ENCODE measurements around the gene HVCN1.

HVCN1 gene

DNA sequence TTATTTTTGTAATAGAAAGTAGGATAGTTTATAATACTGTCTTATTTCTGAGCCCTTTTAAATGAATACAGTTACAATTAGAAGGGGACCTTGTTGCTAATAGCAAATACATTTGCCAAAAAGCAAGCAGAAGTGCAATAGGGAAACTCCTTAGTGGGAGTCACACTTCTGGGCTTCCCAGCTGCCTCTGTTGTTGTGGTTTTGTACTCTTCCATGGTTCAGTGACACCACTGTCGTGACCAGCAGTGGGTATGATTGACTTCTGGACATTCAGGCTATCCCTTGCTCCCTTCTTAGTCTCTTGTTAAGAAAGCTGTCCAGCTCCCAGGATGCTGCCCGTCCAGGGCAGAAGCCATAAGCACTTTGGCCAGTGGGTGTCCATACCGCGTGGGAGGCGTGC is 52.4 kb downstream of the HVCN1 start:
- Histone ChIP-seq H3K14ac (ENCODE audit: low read length) (no peak overlapping the region), H2BK5ac (ENCODE audit: low read depth, low read length, poor library complexity) (no peak overlapping the region), H2AFZ (ENCODE audit: insufficient read depth, low read length, poor library complexity) (no peak overlapping the region), H3K27me3 (ENCODE audit: insufficient read depth, low read length) (no peaks in the 10 kb centered on the region), H4K12ac (ENCODE audit: low read depth, low read length) (no peak overlapping the region), H3K23ac (ENCODE audit: low read length) (no peak overlapping the region), H4K8ac (ENCODE audit: low read depth, low read length) (no peak overlapping the region), H3K18ac (ENCODE audit: low read length) (no peak overlapping the region), H2AK5ac (ENCODE audit: low read length) (no peak overlapping the region), H3K9me3 (ENCODE audit: insufficient read depth, low read depth, low read length) (peaks cover 2% of the 10 kb centered on the region), H4K91ac (ENCODE audit: low read depth, low read length) (no peak overlapping the region), H3K27ac (ENCODE audit: low read depth, low read length) (no peak overlapping the region), H2BK12ac (ENCODE audit: low read length) (no peak overlapping the region), H3K79me1 (ENCODE audit: low read length) (no peaks in the 10 kb centered on the region), H3K36me3 (ENCODE audit: control insufficient read depth in 1 of 2, insufficient read depth in 2 of 2, low read length in 2 of 2) (peaks cover 0 to 2% of the 10 kb centered on the region in 2 experiments), H3K9ac (ENCODE audit: low read length) (no peak overlapping the region), H3K4me2 (ENCODE audit: low read length) (no peak overlapping the region), H3K4ac (ENCODE audit: low read depth, low read length) (no peak overlapping the region), H3K4me3 (ENCODE audit: low read depth, low read length) (no peak overlapping the region), H2BK120ac (ENCODE audit: insufficient read depth, low read length, poor library complexity) (no peak overlapping the region), H3K79me2 (ENCODE audit: control insufficient read depth, insufficient read depth, low read length, poor library complexity) (no peaks in the 10 kb centered on the region), H3K4me1 (ENCODE audit: control insufficient read depth in 1 of 2, insufficient read depth in 2 of 2, low read length in 2 of 2) (peaks cover 0 to 4% of the 10 kb centered on the region in 2 experiments)
- no peak for DNase-seq
- no CpG with 5 or more reads among the region's 5 CpGs for WGBS (ENCODE audit: extremely low coverage, insufficient coverage, insufficient read length)

DNA sequence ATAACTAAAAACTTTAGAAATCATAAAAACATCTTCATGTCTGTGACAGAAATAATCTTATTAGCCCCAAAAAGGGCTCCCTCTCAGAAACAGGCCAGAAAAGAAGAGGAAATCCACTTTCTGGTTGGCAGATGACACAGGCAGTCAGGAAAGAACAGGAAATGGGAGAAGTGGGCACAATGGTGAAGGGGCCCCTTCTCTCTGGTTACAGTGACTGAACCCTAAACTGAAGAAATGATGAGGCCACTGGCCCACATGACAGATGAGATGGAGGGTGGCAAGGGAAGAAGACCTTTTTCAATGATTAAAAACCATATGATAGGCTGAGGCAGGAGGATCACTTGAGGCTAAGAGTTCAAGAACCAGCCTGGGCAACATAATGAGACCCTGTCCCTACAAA is 53.9 kb downstream of the HVCN1 start:
- Histone ChIP-seq H3K4me1 (ENCODE audit: control insufficient read depth in 1 of 2, insufficient read depth in 2 of 2, low read length in 2 of 2) (peaks cover 0 to 4% of the 10 kb centered on the region in 2 experiments), H2AFZ (ENCODE audit: insufficient read depth, low read length, poor library complexity) (no peak overlapping the region)

DNA sequence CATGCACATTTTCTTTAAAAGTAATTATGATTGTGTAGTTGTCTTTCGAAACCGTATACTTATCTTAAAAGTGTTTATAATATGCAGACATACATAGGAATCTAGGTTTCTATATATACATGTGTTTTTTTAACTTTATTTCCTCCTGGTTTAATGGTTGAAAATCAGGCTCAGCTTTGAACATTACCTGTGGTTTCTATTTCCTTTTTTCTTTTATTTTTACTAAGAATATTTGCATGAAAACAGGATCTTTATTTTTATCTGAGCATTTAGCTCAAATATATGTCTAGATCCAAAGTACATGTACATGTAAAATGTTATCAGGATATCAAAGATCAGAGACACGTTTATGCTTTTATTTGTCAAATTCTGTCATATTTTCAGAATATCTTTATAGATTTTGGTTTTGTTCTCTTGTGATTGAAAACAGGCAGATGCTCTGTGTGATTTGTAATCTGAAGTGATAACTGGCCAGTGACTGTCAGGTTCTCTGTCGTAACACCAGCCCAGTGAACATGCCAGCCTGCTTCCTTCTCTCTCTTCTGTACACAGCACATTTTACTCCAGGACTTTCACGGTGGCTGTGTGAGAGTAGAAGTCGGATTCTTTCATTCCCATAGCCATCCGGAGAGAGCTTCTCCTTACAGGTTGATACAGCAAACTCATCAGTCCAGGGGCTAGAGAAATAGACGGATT is 61.3 kb downstream of the HVCN1 start:
- Histone ChIP-seq H3K79me2 (ENCODE audit: control insufficient read depth, insufficient read depth, low read length, poor library complexity) (no peaks in the 10 kb centered on the region), H3K27me3 (ENCODE audit: insufficient read depth, low read length) (no peaks in the 10 kb centered on the region), H3K9me3 (ENCODE audit: insufficient read depth, low read depth, low read length) (no peaks in the 10 kb centered on the region), H3K23ac (ENCODE audit: low read length) (no peak overlapping the region), H2BK120ac (ENCODE audit: insufficient read depth, low read length, poor library complexity) (no peak overlapping the region), H4K8ac (ENCODE audit: low read depth, low read length) (no peak overlapping the region), H2BK12ac (ENCODE audit: low read length) (no peak overlapping the region), H3K36me3 (ENCODE audit: control insufficient read depth in 1 of 2, insufficient read depth in 2 of 2, low read length in 2 of 2) (no peaks in the 10 kb centered on the region), H3K4me1 (ENCODE audit: control insufficient read depth in 1 of 2, insufficient read depth in 2 of 2, low read length in 2 of 2) (no peaks in the 10 kb centered on the region), H3K14ac (ENCODE audit: low read length) (no peak overlapping the region), H3K4me2 (ENCODE audit: low read length) (no peak overlapping the region), H2AFZ (ENCODE audit: insufficient read depth, low read length, poor library complexity) (no peak overlapping the region), H2AK5ac (ENCODE audit: low read length) (no peak overlapping the region), H3K79me1 (ENCODE audit: low read length) (no peaks in the 10 kb centered on the region), H3K18ac (ENCODE audit: low read length) (no peak overlapping the region), H3K9ac (ENCODE audit: low read length) (no peak overlapping the region), H4K91ac (ENCODE audit: low read depth, low read length) (no peak overlapping the region), H3K4ac (ENCODE audit: low read depth, low read length) (no peak overlapping the region), H2BK5ac (ENCODE audit: low read depth, low read length, poor library complexity) (no peak overlapping the region), H3K4me3 (ENCODE audit: low read depth, low read length) (no peak overlapping the region), H3K27ac (ENCODE audit: low read depth, low read length) (no peak overlapping the region), H4K12ac (ENCODE audit: low read depth, low read length) (no peak overlapping the region)
- no peak for DNase-seq
- no CpG with 5 or more reads among the region's 8 CpGs for WGBS (ENCODE audit: extremely low coverage, insufficient coverage, insufficient read length)

More for the DNA sequence above, 53.9 kb downstream of the HVCN1 start:
- H2BK5ac ChIP-seq (ENCODE audit: low read depth, low read length, poor library complexity), result no peak overlapping the region
- no peak overlapping the region for H3K4me3 ChIP-seq (ENCODE audit: low read depth, low read length)
- H2BK12ac ChIP-seq (ENCODE audit: low read length), result no peak overlapping the region
- peaks cover 0 to 2% of the 10 kb centered on the region in 2 experiments for H3K36me3 ChIP-seq (ENCODE audit: control insufficient read depth in 1 of 2, insufficient read depth in 2 of 2, low read length in 2 of 2)
- H3K9ac ChIP-seq (ENCODE audit: low read length), result no peak overlapping the region
- no peak for DNase-seq
- H4K8ac ChIP-seq (ENCODE audit: low read depth, low read length), result no peak overlapping the region
- no peak overlapping the region for H3K4me2 ChIP-seq (ENCODE audit: low read length)
- no peaks in the 10 kb centered on the region for H3K9me3 ChIP-seq (ENCODE audit: insufficient read depth, low read depth, low read length)
- H4K12ac ChIP-seq (ENCODE audit: low read depth, low read length), result no peak overlapping the region
- H3K23ac ChIP-seq (ENCODE audit: low read length), result no peak overlapping the region
- H2BK120ac ChIP-seq (ENCODE audit: insufficient read depth, low read length, poor library complexity), result no peak overlapping the region
- H2AK5ac ChIP-seq (ENCODE audit: low read length), result no peak overlapping the region
- no peaks in the 10 kb centered on the region for H3K27me3 ChIP-seq (ENCODE audit: insufficient read depth, low read length)
- H3K18ac ChIP-seq (ENCODE audit: low read length), result no peak overlapping the region
- no peak overlapping the region for H3K27ac ChIP-seq (ENCODE audit: low read depth, low read length)
- no peak overlapping the region for H3K4ac ChIP-seq (ENCODE audit: low read depth, low read length)
- H3K79me2 ChIP-seq (ENCODE audit: control insufficient read depth, insufficient read depth, low read length, poor library complexity), result no peaks in the 10 kb centered on the region
- H3K14ac ChIP-seq (ENCODE audit: low read length), result no peak overlapping the region
- H3K79me1 ChIP-seq (ENCODE audit: low read length), result no peaks in the 10 kb centered on the region
- no peak overlapping the region for H4K91ac ChIP-seq (ENCODE audit: low read depth, low read length)

DNA sequence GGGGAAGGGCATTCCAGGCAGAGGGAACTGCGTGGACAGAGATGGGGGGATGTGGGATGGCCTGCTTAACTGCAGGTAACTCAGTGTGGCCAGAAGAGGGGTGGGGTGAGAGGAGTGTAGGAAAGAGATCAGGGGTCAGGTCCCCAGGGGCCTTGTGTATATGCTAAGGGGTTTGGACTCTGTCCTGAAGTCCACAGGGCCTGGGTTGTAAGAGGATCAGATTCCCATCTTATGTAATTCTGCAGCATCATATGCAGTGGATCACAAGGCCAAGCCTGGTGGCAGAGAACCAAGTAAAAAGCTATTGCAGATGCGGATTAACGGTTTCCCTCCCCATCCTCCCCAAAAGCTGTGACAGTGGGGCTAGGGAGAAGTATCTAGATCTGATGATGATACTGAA is 66.3 kb downstream of the HVCN1 start:
- Histone ChIP-seq H3K27me3 (ENCODE audit: insufficient read depth, low read length) (no peaks in the 10 kb centered on the region), H3K4ac (ENCODE audit: low read depth, low read length) (no peak overlapping the region), H3K4me3 (ENCODE audit: low read depth, low read length) (peak overlapping the region; percentile 25), H2AFZ (ENCODE audit: insufficient read depth, low read length, poor library complexity) (no peak overlapping the region), H3K79me2 (ENCODE audit: control insufficient read depth, insufficient read depth, low read length, poor library complexity) (no peaks in the 10 kb centered on the region), H3K9me3 (ENCODE audit: insufficient read depth, low read depth, low read length) (no peaks in the 10 kb centered on the region), H3K4me2 (ENCODE audit: low read length) (no peak overlapping the region), H2BK120ac (ENCODE audit: insufficient read depth, low read length, poor library complexity) (no peak overlapping the region), H2AK5ac (ENCODE audit: low read length) (no peak overlapping the region), H3K36me3 (ENCODE audit: control insufficient read depth in 1 of 2, insufficient read depth in 2 of 2, low read length in 2 of 2) (no peaks in the 10 kb centered on the region), H2BK5ac (ENCODE audit: low read depth, low read length, poor library complexity) (no peak overlapping the region), H3K79me1 (ENCODE audit: low read length) (no peaks in the 10 kb centered on the region), H3K18ac (ENCODE audit: low read length) (no peak overlapping the region), H2BK12ac (ENCODE audit: low read length) (no peak overlapping the region), H3K14ac (ENCODE audit: low read length) (no peak overlapping the region), H4K8ac (ENCODE audit: low read depth, low read length) (no peak overlapping the region), H3K23ac (ENCODE audit: low read length) (no peak overlapping the region), H3K9ac (ENCODE audit: low read length) (no peak overlapping the region), H4K91ac (ENCODE audit: low read depth, low read length) (no peak overlapping the region), H3K4me1 (ENCODE audit: control insufficient read depth in 1 of 2, insufficient read depth in 2 of 2, low read length in 2 of 2) (no peaks in the 10 kb centered on the region), H3K27ac (ENCODE audit: low read depth, low read length) (no peak overlapping the region), H4K12ac (ENCODE audit: low read depth, low read length) (no peak overlapping the region)
- DNase-seq, result no peak
- no CpG with 5 or more reads among the region's 3 CpGs for WGBS (ENCODE audit: extremely low coverage, insufficient coverage, insufficient read length)
